HG03378 (cell line): ENCODE results near the gene VILL.
"Not testable (repeated sequence)": the region's sequence is repeated elsewhere in the genome, so short reads cannot be mapped to it uniquely, and the experiment has no call there.

ENCODE experiments used
- ATAC-seq: cut with Tn5 transposase; IDR thresholded peaks from one replicate; pipeline ENCODE4 v1.9.1; 2021; ENCODE audit warnings: mild to moderate bottlenecking, moderate library complexity; ENCODE audit not compliant: unreplicated experiment

VILL gene

DNA sequence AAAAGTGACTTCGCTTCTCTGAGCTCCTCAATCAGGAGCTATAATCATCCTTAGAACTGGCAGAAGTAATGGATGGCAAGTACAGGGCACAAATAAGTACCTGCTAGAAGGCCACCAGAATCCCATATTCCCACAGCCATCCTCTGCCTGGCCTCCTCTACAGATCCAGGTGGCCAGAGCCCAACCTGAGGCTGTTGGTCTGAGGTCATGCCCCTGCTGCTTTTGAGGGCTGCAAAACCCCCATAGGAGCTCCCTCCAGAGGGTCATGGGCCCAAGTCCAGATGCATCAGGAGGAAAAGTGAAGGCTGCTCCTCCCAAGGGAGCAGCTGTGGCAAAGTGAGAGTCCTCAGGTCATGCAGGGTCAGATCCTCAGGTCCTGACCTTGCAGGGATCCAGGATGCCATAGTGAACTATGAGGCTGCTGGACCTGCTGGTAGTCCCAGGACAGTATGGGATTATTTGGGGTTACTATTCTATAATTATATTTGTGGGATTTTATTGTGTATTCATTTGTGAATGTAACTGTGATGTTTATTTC is 41.8 kb downstream of the VILL start:
- no peak for ATAC-seq

DNA sequence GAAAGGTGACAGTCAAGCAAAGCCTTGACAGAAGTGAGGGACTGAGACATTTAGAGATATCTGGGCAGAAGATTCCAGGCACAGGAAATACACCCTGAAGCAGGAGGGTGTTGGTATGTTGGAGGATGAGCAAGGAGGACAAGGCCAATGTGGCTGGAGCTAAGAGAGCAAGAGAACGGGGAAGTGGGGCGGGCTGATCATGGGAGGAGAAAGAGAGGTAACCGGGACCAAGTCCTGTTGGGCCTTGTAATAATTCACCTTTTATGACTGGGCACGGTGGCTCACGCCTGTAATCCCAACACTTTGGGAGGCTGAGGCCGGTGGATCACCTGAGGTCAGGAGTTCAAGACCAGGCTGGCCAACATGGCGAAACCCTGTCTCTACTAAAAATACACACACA is 43.0 kb downstream of the VILL start:
- not testable (repeated sequence) for ATAC-seq

DNA sequence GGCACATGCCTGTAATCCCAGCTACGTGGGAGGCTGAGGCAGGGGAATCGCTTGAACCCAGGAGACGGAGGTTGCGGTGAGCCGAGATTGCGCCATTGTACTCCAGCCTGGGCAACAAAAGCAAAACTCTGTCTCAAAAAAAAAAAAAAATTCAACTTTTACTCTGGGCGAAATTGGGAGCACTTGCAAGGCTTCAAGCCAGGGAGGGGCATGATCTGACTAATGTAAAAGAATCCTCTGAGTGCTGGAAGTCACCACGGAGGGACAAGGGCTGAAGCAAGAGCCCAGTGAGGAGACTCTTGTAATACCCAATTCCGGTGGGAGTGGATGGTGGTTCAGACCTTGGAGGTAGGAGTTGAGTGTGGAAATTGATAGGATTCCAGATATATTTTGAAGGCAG is 43.7 kb downstream of the VILL start:
- ATAC-seq, result not testable (repeated sequence)

DNA sequence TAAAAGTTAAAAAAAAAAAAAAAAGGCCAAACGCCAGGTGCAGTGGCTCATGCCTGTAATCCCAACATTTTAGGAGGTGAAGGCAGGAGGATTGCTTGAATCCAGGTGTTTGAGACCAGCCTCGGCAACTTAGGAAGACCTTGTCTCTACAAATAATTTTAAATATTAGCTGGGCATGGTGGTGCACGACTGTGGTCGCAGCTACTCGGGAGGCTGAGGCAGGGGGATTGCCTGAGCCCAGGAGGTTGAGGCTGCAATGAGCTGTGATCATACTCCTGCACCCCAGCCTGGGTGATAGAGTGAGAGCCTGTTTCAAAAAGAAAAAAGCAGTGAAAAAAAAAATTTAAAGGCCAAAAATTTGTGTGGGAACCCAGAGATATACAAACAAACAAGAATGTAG is 45.7 kb downstream of the VILL start:
- ATAC-seq, result no peak

DNA sequence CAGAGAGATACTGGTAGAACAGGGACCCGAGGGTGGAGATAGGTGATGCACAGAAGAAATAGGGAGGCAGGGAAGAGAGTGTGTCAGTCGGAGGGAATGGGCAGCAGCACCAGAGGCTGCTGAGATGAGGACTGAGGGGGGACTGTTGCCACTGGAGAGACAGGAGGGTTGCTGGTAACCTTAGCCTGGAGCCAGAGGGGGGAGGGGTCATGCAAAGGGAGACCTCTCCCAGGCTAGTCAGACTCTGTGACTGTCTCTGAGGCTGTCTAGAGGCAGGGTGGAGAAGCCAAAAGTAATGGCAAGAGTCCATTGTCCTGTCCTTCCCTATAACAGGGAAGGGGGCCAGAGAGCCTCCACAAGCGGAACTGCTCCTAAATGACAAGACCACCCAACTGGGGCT is 46.3 kb downstream of the VILL start:
- ATAC-seq, result no peak

DNA sequence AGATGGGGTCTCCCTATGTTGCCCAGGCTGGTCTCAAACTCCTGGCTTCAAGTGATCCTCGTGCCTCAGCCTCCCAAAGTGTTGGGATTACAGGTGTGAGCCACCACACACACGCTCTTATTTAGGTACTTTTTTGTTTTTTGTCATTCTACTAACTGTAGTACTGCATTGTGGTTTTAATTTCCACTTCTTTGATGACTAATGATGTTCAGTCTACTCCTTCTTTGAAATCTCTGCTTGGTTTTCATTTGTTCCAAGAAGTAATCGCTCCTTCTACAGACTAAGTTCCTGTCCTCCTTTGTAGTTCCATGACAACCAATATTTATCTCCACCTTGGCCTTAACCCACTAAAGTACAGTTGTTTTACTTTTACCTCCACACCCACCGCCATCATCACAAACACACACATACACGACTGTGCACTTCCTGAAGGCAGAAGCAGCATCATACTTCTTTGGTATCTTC is 47.9 kb downstream of the VILL start:
- no peak for ATAC-seq

DNA sequence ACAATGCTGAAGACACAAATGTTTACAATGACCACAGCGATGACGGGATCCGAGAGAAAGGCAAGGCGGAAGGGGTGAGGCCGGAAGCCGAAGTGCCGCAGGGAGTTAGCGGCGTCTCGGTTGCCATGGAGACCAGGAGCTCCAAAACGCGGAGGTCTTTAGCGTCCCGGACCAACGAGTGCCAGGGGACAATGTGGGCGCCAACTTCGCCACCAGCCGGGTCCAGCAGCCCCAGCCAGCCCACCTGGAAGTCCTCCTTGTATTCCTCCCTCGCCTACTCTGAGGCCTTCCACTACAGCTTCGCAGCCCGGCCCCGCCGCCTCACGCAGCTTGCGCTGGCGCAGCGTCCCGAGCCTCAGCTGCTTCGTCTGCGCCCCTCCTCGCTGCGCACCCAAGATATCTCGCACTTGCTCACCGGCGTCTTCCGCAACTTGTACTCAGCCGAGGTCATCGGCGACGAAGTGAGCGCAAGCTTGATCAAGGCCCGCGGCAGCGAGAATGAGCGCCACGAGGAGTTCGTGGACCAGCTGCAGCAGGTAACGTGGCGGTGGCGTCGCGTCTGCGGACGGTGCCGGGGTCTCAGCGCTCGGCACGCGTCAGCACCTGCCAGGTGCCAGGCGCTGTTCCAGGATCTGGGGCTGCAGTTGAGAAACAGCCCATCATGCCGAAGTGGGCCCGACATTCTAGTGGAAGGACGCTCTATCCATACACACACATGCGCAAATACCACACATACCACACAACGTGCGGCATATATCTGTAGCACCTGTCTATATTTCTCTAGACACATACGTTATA is 48.7 kb downstream of the VILL start, which contains the start of gene DLEC1:
TSS of gene DLEC1 (plus strand) at position 108 of the 798 bp plus-strand sequence. CDS start at position 126, 18 bp downstream.
- ATAC-seq, result peak; percentile 74

DNA sequence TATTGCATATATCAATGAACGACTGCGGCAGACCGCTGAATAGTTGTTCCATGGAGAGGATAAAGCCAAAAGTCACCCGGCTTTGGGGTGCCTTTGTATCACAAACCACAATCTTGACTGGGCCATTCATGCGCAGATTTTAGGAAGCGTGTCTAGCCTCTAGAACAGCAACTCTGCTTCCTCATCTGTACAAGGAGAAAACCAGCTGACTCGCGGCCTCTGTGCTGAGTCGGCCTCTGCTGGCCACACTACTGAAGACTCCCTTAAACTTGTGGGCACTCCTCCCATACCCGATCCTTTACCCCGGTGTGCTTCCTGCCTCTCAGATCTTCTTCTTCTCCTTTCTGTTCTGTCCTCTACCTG is 49.3 kb downstream of the VILL start:
- ATAC-seq, result peak; percentile 59

DNA sequence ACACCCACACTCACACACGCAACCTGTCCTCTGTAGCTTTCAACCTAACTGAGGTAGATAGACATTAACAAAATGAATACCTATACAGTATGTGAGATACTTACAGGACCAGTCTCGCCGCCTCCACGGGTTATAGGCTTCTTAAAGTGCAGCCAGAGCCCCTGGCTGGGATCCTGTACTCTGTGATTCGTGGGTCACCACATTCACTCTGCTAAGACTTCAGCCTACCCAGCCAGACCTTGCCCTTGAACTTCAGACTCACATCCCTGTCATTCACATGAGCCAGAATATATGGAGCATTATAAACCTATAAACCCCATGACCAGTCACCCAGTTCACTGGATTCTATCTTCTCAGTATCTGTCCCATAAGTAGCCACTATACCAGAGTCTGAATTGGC is 49.8 kb downstream of the VILL start:
- ATAC-seq, result no peak

DNA sequence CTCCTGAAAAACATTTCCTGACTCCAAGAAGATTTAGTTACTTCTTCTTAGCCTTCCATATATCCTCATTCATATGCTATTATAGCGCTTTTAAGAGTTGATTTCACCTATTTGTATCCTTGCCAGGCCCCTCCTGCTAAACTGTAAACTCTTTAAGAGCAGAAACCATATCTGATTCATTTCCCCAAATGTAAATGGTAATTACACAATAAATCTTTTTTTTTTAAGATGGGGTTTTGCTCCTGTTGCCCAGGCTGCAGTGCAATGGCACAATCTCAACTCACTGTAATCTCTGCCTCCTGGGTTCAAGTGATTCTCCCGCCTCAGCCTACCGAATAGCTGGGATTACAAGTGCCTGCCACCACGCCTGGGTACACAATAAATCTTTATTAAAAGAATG is 52.9 kb downstream of the VILL start:
- ATAC-seq, result no peak

DNA sequence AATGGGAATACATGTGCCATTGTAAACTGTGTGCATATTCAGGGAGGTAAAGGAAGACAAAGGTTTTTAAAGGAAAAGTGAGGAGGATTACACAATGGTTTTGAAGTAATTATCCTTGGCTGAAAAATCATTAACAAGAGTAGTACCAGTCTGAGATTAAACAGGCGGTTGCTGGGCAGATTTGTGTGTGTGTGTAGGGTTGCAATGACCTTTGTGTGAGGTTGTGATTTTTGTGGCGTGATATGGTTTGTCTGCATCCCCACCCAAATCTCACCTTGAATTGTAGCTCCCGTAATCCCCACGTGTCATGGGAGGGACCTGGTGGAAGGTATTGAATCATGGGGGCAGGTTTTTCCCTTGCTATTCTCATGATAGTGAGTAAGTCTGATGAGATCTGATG is 55.4 kb downstream of the VILL start:
- no peak for ATAC-seq

DNA sequence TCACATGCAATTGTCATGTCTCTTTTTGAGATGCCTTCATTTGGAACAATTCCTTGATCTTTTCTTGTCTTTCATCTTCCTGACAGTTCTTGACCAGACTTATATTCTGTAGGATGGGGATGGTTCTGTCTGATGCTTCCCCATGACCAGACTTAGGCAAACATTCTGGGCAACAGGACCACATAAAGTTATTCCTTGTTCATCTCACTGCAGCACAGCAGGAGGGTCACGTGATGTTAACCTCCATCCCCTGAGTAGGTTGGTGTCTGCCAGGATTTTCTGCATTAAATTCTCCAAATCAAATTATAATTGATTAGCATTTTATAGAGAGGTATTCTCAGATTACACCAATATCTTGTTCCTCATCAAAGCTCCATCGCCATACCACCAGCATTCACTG is 56.2 kb downstream of the VILL start:
- no peak for ATAC-seq

DNA sequence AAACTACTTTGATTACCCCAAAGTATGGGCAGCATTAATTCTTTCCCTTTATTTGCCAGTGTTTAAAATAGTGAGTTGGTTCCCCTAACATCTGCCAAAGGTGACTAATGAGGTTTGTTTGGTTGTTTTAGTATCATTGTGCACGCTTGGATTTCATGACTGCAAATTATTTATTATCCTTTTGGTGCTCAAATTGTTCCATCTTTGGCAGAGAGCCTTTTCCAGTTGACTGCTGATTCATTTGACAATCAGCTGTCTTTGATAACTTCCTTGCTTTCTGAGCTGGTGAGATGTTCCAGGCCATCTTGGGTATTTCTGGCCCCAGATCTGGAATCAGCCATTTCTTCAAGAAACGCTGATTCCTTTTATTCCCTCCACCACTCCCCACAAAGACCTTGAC is 57.3 kb downstream of the VILL start:
- no peak for ATAC-seq

DNA sequence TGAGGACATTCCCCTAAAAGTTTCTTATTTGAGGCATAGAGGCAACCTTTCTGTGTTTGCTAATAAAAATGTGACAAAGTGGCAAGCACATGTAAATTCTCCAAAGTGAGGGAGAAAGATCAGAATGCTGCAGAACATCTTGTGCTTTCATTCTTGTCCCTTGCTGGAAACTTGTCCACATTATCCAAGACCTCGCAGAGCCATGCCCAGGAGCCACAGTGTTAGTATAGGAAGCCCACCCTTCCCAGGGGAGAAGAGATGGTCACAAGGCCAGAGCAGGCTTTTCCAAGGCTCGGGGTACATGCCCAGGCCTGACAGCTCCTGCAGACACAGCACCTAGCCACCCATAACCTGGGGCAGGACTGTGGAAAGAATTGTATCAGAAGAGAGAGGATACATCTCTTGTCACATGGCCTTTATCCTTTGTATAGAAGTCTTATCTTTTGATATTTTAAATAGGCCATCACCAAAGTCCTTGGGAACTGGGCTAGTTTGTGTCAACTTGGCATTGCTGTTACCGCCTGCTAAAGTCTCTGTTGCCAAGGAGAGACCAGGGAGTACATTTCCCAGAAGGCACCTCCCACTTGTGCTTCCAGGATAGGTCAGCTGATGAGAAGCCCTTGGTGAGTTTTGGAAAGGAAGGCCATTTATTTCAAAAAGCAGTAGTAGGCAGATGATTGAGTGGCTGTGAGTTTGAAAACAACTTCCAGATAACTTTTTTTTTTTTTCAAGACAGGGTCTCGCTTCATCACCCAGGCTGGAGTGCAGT is 59.0 kb downstream of the VILL start:
- ATAC-seq, result no peak

DNA sequence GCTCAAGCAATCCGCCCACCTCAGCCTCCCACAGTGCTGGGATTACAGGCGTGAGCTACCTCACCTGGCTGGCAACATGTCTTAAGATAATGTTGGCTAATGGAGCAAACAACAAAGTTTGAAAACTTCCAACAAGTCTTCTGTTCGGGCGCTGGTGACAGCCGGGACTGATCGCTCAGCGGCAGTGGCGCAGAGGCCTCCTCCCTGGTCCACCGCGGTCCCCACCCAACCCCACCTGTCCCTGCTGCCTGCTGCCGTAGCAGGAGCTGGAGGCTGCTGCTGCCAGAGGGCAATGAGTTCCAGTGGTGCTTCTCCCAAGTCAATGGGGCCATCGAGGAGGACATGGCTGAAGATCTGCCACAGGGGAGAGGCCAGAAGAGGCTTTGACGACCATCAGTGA is 60.5 kb downstream of the VILL start:
- no peak for ATAC-seq

DNA sequence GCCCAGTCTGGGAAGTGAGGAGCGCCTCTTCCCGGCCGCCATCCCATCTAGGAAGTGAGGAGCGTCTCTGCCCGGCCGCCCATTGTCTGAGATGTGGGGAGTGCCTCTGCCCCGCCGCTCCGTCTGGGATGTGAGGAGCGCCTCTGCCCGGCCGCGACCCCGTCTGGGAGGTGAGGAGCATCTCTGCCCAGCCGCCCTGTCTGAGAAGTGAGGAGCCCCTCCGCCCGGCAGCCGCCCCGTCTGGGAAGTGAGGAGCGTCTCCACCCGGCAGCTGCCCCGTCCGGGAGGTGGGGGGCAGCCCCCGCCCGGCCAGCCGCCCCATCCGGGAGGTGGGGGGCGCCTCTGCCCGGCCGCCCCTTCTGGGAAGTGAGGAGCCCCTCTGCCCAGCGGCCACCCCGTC is 62.7 kb downstream of the VILL start:
- not testable (repeated sequence) for ATAC-seq

DNA sequence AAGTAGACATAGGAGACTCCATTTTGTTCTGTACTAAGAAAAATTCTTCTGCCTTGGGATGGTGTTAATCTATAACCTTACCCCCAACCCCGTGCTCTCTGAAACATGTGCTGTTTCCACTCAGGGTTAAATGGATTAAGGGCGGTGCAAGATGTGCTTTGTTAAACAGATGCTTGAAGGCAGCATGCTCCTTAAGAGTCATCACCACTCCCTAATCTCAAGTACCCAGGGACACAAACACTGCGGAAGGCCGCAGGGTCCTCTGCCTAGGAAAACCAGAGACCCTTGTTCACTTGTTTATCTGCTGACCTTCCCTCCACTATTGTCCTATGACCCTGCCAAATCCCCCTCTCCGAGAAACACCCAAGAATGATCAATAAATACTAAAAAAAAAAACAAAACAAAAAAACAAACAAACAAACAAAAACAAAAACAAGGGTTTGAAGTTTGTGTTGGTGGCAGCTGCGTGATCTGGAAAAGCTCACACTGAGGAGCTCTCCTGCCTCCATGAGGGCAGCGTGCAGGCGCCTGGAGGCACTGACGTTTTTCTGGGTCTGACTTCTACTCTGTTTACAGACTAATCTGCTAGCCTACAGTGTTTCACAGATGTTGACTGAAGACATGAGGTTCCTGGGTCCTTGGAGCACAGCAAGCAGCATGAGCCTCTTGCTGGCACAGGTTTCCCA is 63.4 kb downstream of the VILL start:
- not testable (repeated sequence) for ATAC-seq

DNA sequence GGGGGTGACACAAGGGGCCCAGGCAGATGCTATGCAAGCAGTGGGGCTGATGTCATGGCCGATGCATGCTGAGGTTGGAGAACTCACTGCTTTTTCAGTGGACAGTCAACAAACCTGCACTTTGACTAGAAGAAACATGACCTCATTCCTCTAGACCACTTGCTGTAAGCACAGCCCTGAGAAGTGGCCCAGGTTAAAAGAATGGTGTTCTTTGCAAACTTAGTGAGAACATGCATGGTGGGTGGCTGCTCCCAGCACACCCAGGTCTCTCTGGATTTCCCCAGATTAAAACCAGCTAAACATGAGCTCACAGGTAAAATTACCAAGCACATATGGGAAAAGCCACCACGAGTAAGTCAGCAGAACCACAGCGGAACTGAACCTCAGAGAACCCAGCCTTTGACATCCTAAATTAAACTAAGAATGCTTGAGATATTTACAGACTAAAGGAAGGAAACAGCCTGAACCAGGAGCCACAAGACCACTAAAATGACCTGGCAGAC is 64.0 kb downstream of the VILL start:
- ATAC-seq, result no peak
